ENCODE data around the gene TP53BP2.
A peak's percentile ranks its signal among the peaks of the same experiment; 100 is the strongest.
"Not testable (repeated sequence)": the region's sequence is repeated elsewhere in the genome, so short reads cannot be mapped to it uniquely, and the experiment has no call there.

Gene TP53BP2

DNA sequence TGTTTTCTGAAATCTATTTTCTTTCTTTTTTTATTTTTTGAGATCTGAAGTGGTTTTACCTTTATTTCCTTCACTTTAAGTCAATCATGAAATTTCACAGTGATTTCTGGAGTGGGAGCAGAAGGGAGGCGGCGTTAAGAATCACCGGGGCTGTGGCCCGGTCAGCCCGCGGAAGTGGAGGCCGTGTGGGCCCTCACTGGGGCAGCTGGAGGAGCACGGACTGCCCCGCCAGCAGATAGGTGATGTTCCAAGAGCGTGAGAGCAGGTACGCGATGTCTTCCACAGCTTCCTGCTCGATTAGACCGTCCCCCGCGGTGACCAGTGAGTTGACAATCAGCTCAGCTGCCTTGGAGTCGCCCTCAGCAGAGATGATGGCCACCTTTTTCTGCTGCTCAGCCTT lies 10.6 kb upstream of the TP53BP2 start:
- DNase-seq (ENCODE audit: low read depth in 2 of 2) = no peak

DNA sequence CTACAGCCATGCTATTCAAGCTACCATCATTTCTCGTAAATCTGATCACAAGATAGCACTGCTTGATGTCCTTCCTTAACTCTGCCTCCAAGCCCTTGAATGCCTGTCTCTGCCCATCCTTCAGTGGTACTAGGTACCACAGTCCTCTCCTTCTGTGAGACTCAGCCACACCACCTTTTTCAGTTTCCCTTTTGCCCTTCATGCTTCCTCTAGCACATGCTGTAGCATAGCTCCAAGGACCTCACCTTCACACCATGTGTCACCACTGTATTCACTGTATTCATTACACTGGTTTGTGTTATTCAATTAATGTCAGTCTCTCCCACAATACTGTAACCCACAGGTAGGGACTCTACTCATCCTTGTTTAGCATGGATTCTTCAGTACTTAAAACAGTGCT lies 8.0 kb upstream of the TP53BP2 start:
- no peak for DNase-seq (ENCODE audit: low read depth in 2 of 2)

DNA sequence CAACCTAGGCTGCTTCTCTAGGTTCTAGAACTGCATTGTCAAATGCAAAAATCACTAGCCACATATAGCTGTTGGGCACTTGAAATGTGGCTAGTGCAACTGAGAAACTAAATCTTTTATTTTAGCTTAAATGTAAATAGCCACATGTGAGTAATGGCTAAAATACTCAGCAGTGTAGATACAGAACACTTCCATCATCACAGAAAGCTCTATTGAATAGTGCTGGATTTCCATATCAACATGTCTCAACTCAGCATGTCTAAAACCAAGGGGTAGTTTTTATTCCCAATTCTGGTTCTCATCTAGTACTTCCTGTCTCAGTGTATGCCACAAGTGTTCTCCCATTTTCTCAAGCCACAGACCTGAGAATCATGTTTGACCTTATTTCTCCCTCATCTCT lies 7.5 kb upstream of the TP53BP2 start:
- no peak for DNase-seq (ENCODE audit: low read depth in 2 of 2)

DNA sequence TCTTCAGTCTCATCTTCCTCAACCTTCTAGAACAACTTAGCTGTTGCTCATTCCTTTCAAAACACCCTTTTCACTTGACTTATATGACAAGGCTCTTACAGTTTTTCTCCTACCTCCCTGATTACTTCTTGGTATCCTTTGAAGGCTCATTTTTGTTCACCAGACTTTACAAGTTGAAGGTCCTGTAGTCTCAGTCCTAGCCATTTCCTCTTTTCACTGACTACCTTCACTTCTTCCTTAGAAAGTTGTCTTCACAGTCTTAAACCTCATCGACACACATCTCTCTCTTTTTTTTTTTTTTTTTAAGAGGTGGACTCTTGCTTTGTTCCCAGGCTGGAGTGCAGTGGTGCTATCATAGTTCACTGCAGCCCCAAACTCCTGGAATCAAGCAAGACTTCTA lies 6.6 kb upstream of the TP53BP2 start:
- no peak for DNase-seq (ENCODE audit: low read depth in 2 of 2)

DNA sequence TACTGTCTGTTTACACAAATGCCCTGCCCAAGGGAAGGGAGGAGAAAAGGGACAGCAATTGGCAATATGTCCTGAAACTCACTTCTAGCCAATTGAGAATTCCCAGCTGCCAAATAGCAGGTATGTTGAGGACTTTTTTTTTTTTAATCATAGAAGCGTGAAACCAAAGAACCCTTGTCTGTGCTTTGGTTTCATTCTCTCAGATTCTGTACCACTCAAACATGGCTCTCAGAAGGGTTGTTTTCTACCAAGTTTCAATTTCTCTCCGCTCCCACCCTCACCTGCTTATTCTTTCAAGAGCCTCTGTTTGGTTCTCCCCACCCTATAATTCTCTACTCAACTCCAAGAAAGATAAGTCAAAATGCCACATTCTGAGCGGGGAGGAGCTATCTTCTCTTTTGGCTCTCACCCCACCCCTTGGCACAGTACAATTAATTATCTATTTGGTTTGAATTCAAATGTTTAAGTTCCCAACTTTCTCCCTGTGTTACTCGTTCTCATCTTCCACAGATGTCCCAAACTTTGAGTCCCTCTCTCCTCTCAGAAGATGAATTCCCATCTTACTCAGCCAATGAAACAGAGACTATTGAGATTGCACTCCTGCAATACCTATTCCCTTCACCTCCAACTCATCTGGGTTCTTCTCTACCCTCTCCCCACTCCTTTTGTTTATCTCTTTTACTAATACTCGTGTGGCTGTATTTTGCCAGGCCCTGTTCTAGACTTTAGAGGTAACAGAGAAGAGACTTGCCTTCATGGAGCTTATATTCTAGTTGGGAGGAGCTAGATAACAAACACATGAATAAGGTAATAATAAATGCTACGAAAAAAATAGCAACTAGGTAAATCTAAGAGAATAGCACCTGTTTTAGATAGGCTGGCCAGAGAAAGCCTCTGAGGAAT lies 3.9 kb upstream of the TP53BP2 start:
- no peak for DNase-seq (ENCODE audit: low read depth in 2 of 2)

DNA sequence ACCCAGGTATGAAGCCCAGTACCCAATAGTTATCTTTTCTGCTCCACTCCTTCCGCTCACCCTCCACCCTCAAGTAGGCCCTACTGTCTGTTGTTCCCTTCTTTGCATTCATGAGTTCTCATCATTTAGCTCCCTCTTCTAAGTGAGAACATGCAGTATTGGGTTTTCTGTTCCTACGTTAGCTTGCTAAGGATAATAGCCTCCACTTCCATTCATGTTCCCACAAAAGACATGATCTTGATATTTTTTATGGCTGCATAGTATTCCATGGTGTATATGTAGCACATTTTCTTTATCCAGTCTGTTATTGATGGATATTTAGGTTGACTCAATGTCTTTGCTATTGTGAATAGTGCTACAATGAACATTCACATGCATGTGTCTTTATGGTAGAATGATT lies 2.8 kb upstream of the TP53BP2 start:
- DNase-seq (ENCODE audit: low read depth in 2 of 2) = no peak

DNA sequence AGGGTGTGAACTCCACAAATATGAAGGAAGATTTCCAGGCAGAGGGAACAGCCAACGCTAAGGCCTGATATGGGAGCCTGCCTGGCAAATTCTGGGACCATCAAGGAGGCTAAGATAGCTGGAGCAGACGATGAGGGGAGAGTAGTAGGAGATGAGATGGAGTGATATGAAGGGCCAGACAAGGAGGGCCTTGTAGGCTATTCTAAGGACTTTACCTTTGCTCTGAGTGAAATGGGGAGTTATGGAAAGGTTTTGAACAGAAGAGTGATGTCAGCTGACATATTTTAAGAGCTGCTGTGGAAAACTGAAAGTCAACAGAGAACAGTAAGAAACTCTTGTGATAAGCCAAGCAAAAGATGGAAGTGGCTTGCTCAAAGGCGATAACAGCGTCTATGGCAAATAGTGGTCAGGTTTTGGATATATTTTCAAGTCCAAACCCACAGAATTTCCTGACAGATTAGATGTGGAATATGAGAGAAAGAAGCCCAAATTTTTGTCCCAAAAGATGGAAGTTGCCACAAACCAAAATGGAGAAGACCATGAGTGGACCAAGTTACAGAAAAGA lies 2.1 kb upstream of the TP53BP2 start:
- no peak for DNase-seq (ENCODE audit: low read depth in 2 of 2)

DNA sequence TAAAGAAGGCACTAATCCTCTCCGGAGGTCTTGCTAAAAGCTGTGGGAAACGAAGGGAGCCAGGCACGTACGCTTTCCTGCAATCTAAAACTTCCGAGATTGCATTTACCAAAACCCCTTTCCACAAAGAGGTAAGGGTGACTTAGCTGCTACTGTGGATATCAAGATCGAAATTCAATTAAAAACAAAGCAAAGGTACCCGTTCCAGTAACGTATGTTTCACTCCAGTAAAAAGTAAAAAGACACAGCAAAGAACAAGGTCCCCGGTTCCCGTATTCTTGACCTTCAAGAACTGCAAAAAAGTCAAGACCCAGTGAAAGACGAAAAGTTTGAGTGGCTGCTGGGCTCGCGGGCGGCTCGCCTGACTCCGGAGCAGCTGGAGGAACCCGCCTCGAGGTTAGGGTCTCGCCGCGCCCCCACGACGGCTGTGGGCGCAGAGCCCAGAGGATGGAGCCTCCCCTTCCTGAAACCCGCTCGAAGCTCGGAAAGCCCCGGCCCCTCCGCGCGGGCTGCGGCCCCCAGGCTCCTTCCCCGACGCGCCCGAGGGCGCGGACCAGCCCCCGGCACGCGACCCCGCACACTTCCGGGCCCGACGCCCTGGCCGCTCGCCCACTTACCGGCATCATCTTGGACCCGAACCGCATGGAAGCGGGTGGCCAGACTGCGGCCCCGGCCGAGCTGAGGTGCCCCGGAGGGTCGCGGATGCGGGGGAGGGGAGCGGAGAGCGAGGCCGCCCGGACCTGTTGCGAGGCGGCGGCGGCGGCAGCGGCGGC lies 524 bp downstream of the TP53BP2 start:
- DNase-seq (ENCODE audit: low read depth in 2 of 2) = peak; percentile 20 to 28

DNA sequence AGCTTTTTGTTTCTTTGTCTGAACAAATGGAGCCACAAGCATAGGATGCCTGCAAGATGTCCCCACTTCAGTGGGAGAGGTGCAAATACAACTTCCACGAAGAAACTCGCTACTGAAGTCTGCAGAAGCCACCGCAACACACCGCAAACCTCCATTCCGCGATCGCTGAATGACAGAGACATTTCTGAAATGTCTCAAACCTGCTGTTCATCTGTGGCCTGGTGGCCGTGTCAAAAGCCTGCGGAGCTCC lies 1.0 kb downstream of the TP53BP2 start:
- DNase-seq (ENCODE audit: low read depth in 2 of 2) = peak in 1 of 2 experiments; percentile 54

DNA sequence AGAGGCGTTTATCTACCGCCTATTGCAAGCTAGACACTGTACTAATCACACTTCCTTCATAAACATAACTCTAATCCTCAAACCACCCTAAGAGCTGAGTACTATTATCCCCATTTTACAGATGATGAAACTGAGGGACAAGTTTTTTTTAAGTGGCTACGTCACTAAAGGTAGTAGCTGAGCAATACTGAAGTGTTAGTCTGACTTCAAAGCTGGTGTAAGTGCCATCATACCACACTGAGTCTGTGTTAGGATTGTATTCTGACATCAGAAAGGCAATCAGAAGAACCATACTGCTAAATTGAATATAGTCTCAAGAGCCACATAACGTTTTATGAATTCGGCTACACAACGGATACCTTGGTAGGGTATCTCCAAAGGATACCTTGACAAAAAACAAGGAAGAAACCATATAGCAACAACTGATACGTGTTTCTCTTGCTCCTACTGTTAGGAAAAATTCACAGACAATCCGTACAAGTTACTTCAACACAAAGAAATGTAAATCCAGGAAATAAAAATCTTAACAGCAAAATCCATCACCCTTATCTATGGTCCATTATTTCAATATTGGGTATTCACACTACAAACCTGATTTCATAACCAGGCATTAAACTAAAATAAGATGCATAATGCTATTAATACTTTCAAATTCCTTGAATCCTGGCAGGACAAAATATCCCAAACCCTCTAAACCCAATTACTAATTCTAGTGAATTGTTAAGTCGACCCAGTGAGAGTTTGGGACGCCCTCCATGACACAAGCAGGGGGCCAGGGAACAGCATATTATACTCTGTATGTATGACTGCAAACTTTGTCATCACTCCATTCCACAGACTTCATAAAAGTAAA lies 1.6 kb downstream of the TP53BP2 start:
- DNase-seq (ENCODE audit: low read depth in 2 of 2) = no peak

DNA sequence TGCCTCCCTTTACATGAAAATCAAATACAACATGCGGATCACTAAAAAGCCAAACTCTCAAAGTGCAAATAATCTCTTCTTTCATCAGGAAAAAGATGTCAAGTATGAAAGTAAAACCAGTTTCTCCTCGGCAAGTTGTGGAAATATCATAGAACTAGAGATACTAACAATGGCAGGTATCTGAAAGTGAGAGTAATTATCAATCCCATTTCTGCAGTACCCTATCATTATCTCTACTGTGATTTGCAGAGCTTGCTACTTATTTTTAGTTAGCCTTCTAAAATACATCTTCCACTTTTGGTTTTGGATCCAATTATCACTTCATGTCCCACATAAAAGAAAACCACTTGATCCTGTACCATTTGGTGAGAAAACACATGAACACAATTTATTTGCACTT lies 3.0 kb downstream of the TP53BP2 start:
- no peak for DNase-seq (ENCODE audit: low read depth in 2 of 2)

DNA sequence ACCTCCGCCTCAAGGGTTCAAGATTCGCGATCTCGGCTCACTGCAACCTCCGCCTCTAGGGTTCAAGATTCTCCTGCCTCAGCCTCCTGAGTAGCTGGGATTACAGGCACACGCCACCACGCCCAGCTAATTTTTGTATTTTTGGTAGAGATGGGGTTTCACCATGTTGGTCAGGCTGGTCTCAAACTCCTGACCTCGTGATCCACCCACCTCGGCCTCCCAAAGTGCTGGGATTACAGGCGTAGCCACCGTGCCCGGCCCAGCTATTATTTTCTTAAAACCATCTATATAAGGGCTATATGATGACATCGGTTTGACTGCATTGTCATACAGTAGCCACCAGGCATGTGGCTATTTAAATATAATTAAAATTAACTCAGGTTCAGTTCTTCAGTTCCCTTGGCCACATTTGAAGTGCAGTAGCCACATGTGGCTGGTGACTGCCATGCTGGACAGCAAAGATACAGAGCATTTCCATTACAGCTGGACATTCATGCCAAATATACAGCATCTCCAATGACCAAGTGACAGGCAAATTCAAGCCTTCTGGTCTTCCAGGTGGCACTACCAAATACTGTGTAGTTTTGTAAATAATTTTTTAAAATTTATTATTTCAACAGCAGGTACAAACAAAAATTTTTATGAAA lies 3.6 kb downstream of the TP53BP2 start:
- DNase-seq (ENCODE audit: low read depth in 2 of 2) = not testable (repeated sequence)

DNA sequence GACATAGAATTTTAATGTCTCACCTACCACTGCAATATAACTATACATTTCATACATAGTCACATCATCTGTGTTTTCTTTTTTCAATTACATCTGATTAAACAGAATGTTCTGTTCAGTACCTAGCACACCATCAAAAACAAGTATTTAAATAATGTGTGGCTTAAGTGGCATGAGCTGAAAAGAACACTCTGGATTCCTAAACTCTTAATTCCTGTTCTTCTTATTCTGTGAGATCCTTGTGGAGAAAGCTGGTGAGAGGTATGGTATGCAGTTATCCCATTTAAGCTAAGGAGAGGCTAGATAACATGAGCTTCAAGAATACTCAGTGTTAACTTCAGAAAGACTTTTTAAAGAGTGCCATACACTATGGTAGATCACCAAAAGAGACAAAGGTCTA lies 5.5 kb downstream of the TP53BP2 start:
- no peak for DNase-seq (ENCODE audit: low read depth in 2 of 2)

DNA sequence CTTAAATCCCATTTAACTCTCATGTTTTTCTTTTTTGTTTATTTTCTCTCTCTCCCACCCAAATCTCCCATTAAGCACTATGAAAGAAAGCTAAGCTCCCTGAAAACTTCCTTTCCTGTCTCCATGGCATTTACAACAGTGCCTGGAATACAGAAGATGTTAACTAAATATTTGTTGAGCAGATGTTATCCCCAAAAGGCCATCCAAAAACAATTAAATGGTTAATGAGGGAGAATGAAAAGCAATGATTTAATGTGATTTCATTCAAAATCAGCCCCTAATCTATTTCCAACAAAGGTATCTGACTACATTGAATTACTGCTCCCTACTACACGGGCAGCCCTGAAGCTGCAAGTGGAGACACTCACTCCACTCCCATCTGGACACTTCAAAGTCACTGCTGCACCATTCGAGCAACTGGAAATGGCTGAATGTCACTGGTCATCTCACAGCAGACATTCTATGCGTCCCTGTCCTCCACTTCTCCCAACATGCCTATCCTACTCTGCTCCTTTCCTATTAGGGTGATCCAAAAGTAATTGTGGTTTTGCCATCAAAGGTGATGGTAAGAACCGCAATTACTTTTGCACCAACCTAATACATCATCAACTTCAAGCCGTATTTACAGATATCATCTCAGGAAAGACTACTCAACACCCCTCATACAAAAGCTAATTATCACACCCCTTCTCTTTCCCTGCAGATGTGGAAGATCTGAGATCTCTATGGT lies 7.5 kb downstream of the TP53BP2 start:
- DNase-seq (ENCODE audit: low read depth in 2 of 2) = no peak

DNA sequence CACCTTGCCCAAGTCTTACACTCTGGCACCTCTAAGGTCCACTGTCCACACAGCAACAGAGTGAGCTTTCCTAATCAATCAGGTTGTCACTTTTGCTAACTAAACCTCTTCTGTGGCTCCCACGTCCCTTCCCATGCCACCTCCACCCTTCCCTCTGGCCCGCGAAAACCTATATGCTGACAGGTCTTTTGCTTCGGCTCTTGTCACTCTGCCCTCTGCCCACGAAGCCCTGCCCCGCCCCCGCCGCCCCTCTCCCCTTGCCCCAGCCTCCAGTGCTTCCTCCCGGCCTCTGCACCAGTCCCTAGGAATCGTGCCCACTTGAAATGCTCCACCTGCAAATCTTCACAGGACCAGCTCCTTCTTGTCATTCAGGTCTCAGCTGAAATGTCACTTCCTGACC lies 8.1 kb downstream of the TP53BP2 start:
- DNase-seq (ENCODE audit: low read depth in 2 of 2) = no peak

DNA sequence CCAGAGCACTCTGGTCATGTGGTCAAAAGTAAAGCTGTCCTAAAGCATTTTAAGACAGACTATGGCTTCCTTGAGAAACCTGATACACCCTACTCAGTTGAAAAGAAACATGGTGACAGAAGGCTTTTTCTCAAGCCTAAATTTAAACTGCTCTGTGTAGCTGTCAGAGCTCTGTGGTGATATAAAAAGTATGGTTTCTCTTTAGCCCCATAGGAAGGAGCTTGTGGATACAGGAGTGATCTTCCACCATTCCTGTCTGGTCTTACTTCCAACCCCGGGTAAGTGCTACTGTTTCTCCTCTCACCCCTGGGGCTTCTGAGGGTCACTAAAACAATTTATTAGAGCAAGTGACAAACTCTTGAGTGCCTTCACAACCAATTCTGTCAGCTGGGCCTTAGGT lies 8.5 kb downstream of the TP53BP2 start:
- no peak for DNase-seq (ENCODE audit: low read depth in 2 of 2)

DNA sequence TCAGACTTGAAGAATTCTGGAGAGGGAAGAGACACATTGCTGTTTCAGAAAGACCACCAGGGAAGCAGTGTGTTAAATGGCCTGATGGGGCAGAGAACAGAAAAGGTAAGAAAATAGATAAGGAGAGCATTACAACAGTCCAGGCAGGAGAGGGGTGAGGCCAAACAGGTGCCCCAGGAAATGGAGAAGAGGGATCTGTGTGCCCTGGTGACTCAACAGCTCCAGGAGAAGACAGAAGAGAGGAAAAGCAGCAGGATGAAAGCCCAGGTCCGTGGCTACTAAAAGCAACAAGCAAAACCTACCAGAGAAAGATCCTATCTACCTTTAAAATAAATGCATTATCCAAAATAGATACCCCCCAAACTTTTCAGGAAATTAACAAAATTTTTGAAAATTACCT lies 9.2 kb downstream of the TP53BP2 start:
- DNase-seq (ENCODE audit: low read depth in 2 of 2) = no peak

DNA sequence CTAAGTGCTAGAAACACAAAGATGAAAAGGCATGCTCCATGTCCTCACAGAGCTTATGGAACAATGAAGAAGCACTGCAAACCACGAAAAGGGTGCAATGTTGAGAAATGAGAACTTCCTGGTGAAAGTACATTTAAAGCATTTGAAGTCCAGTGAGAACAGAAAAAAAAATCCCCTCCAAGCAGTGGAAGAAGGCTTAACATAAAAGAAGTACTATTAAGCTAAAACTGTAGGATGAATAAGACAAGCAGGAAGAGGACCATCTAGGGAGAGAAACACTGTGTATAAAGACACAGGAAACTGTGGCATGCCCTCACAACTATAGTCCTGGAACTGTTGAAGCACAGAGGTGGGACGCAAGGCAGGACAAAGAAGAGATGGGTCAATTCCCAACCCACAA lies 10.0 kb downstream of the TP53BP2 start:
- no peak for DNase-seq (ENCODE audit: low read depth in 2 of 2)

DNA sequence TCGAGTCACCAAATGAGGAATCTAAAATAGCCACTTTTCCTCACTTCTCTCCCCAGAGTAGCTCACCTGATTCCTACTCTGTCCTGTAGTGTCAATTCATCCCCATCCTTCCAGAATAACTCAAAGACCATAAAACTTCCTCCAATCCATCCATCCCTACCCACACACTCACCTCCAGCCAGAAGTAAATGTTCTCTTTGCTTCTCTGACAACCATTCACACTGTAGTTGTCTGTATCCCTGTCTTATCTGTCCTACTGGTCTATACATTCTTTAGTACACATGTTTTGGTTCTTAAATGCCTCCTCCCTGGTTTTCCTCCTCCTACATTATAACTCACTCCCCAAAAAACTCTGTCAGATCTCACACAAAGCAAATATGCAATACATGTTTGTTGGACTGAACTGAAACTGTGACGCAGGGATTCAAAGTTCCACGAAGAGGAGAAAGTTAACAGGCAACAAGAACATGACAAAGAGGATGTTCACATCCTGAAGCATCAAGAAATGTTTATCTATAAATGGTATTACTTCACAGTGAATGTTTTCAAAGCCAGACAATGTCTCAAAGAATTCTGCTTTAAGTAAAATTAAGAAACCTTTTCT lies 11.0 kb downstream of the TP53BP2 start:
- DNase-seq (ENCODE audit: low read depth in 2 of 2) = no peak

DNA sequence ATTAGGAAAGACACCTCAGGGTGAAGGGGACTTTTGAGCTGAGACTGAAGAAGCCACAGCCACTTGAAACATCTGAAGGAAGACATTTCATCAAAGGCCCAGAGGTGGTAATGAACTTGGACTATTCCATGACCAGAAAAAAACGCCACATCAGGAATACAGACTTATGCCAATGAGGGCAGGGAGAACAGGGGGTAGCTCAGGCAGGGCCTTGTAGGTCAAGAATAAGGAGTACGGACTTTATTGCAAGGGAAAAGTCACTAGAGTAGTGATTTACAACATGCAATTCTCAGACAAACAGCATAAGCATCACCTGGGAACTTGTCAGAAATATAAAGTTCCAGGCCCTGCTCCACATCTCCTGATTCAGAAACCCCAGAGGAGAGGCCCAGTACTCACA lies 11.8 kb downstream of the TP53BP2 start:
- no peak for DNase-seq (ENCODE audit: low read depth in 2 of 2)

DNA sequence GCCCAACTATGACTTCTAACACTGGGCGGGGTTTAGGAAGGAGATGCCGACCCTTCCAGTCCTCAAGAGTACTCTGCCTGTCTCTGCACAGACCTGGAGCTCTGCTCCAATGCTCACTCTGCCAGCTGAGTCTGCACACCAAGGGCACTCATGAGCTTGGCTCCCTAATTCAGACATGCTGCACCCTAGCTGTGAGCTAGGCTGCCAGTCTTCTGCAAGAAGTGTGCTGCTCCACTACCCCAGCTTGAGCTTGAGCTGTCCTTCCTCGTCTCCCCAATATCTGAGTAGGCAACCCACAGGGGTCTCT lies 13.2 kb downstream of the TP53BP2 start:
- DNase-seq (ENCODE audit: low read depth in 2 of 2) = no peak
